Fibroblast of villous mesenchyme (primary cell): ENCODE measurements around the gene KIF1C. TPM values are rescaled to one million over a fixed set of nuclear protein-coding genes. Genes with fewer than 3 reads are reported as not detected.

Experiments
- DNase-seq: peaks from one replicate; pipeline ENCODE4 v3.0.0-alpha.2; 2010; ENCODE audit warnings: low read depth
- H3K4me3 ChIP-seq: 2 replicates; pipeline ENCODE4 v1.5.1; 2011; ENCODE audit warnings: low read depth, mild to moderate bottlenecking, low read length
- CTCF ChIP-seq: IDR thresholded peaks from 2 replicates; pipeline ENCODE4 v1.5.1; 2012; ENCODE audit warnings: low read depth, mild to moderate bottlenecking, low read length; ENCODE audit not compliant: insufficient read depth
- total RNA-seq: library from RNA; depleted of rRNA; stranded (reverse); fragments of >200 nt; gene quantifications from 2 replicates; pipeline ENCODE4 v1.2.3, GENCODE V29; 2012

Gene KIF1C
- total RNA-seq, 1 donor, result 56.6 TPM

DNA sequence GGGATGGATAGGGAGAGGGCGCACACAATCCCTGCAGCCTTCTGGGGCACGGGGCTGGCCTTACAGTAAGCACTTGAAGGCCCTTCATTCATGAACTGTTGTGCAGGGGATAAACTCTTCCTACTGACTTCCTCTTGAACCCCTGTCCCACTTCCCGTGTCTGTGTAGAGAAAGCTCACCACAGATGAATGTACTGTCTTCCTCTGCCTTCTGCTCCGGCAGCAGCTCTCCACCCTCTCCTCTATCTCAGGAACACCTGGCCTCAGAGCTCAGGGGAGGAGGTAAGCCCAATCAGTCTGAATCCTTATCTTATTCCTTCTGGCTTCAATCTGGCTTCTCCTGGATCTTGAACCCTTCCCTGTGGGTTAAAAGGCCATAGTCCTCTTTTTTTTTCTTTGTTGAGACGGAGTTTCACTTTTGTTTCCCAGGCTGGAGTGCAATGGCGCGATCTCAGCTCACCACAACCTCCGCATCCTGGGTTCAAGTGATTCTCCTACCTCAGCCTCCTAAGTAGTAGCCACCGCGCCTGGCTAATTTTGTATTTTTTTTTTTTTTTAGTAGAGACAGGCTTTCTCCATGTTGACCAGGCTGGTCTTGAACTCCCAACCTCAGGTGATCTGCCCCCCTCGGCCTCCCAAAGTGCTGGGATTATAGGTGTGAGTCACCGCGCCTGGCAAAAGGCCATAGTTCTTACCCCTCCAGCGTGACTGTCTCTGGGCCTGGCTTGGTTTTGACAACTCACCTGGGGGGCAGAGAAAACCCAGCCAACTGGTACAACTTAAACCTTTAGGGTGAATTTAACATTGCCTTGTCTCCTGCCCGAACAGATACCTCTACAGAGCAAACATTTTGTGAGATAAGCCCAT is 44.6 kb downstream of the KIF1C start:
- H3K4me3 ChIP-seq, result no peak overlapping the region
- TF ChIP-seq CTCF, result no peak
- DNase-seq, result no peak

DNA sequence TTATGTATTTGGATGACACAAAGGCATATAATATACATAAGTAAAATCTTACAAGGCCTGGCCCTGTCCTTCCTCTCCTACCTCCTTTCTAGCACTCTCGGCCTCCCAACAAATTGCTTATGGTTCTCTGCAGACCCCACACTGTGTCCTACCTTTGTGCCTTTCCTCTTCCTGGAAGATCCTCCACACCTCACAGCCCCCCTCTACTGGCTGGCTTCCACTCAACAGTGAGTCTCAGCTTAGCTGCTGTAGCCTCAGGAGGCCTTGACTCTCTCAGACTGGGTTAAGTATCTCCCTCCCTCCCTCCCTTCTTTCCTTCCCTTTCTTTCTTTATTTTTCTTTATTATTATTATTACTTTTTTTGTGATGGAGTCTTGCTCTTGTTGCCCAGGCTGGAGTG is 45.8 kb downstream of the KIF1C start:
- TF ChIP-seq CTCF, result no peak
- no peak for DNase-seq

DNA sequence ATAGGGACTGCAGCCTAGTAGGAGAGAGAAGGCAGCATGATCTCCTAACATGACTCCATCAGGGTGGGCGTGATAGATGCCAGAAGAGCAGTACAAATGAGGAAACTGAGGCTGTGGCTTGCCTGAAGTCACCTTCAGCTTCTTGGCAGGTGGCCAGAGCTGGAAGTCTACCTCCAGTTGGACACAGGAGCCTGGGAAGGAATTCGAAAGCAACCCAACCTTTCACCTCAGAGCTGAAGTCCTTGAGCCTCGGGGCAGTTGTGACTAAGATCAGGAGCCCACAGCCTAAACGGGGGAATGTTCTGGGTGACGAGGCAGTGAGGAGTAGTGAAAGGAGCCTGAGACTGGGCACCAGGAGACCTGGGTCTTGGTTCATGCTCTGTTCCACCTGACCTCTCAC is 46.9 kb downstream of the KIF1C start:
- DNase-seq, result no peak
- no peak overlapping the region for H3K4me3 ChIP-seq
- TF ChIP-seq CTCF, result no peak

More for the DNA sequence above, 45.8 kb downstream of the KIF1C start:
- H3K4me3 ChIP-seq, result no peak overlapping the region

- TF ChIP-seq CTCF, result no peak
These were observed 47.7 kb downstream of the KIF1C start for GRCh38 chr17:5045496-5045895.

DNA sequence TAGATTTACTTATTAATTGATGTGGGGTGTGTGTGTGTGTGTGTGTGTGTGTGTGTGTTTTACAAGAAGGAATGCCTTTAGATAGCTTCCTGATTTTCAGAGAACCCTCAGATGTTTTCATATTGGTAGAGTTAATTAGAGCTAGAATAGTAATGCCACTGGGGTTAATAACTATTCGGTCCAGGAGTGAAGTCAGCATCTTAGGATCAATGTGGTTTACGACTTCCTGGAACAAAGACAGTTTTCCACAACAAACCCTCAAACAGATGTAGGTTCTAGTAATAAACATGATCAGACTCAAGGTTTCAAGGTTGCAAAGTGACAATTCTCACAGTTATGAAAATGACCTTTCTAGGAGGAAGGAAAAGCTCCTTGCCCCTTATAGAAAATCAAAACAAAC is 49.7 kb downstream of the KIF1C start:
- TF ChIP-seq CTCF, result no peak
- H3K4me3 ChIP-seq, result no peak overlapping the region
- peak; percentile 68 for DNase-seq

More at GRCh38 chr17:5045496-5045895, 47.7 kb downstream of the KIF1C start:
- no peak overlapping the region for H3K4me3 ChIP-seq
- DNase-seq, result no peak

DNA sequence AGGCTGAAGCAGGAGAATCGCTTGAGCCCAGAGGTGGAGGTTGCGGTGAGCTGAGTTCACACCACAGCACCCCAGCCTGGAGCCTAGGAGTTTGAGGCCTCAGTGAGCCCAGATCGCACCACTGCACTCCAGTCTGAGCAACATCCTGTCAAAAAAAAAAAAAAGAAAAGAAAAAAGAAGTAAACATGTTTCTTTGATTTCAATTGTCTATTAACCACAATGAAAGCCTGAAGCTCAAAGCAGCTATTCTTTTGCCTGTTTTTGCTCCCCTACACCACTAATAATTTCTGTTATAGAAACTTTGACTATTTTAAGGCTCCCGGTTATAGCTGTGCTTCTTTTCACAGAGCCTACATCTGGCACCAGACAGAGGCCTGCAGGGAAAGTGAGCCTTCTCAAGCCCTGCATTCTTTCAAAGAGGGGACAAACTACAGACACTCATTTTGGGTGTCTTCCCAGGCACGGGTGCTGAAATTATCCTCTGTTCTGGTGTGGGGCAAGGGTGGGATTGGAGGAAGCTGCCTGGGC is 51.6 kb downstream of the KIF1C start:
- H3K4me3 ChIP-seq, result no peak overlapping the region
- TF ChIP-seq CTCF, result no peak
- DNase-seq, result peak; percentile 45
